ENCODE data around the gene SFI1.
A peak's percentile ranks its signal among the peaks of the same experiment; 100 is the strongest.

Gene SFI1

DNA sequence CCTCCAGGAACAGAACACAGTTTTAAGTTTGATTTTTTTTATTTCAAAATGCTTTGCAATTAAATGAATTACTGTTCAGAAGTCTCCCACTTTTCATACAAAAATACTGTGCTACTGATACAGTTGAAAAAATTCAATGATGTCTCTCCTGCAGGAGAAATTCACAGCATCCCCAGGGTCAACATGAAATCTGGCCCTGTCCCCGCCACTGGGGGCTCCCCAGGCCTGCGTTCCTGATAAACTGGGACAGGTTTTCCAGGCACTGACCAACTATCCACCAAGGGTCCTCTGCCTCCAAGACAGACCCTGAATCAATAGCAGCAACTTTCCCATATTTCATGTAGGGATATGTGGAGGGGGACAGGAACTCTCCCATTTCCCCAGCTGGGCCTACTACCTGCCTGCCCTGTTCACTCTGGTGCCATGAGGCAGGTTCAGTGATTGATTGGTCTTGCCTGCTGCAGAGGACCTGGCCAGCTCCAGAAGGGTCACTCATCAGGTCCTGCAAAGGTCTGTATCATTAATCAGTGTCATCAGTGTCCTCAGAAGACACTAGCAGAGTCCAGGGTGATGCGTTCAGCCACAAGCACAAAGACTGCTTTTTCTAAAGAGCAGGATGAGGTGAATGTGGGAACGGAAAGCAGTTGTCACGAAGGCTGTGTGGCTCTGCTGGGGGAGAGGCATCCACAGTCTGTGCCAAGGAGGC is 122.3 kb downstream of the SFI1 start:
- DNase-seq = no peak

DNA sequence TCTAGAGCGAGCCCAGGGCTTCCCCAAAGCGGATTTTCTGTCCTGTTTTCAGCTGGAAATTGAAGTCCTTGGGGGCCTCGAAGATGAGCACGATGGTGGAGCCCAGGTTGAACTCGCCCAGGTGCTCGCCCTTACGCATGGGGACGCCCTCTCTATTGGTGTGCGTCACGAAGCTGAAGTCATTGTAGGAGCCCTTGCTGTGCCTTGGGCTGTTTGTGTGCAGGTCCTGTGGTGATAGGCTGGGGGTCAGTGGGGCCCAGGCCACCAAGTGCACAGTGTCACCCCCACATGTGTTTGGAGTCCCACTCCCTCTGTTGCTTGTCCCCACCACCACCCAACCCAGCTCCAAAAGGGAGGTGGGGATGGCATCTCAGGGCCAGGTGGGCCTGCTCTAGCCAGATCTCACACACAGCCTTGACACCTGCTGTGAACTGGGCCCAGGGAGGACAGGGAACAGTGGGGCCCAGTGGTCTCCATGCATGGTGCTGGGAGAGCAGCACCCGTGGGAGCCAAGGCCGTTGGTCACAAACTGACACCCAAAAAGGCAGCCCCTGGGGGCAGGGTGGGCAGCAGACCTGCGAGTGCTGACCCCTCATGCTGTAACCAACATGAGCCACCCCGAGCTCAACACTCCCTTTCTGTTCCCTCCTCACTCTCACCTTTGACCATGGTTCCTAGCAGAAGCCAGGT is 123.4 kb downstream of the SFI1 start:
- DNase-seq = no peak

DNA sequence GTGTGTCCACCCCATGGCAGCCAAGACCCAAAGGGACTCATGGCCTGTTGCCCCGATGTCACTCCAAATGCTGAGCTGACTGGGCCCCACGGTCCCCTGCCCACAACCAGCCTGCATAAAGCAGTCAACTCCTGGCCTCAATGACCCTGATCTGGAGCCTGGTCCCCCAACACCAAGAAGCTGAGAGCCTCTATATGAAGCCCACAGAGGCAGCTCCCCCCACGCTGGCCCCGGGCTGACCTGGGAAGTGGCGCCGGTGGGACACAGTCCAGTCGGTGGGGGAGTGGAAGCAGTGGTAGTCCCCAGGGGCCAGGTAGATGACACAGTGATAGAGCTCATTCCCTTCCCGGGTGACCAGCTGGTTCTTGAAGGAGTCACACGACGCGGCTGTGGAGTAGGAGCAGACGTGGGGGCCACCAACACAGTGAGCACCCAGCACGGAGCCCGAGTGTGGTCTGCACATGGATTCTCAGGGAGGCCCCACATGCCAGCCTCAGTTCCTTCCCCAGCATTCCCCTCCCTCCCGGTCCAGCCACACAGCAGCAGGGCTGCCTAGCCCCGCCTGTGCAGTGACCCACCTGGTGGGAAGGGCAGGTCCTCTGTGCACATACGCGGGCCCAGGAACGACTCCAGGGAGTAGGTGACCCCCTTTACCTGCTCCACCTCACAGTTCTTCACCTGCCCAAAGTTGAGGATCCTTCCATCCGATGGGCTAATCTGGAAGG is 124.6 kb downstream of the SFI1 start:
- no peak for DNase-seq

DNA sequence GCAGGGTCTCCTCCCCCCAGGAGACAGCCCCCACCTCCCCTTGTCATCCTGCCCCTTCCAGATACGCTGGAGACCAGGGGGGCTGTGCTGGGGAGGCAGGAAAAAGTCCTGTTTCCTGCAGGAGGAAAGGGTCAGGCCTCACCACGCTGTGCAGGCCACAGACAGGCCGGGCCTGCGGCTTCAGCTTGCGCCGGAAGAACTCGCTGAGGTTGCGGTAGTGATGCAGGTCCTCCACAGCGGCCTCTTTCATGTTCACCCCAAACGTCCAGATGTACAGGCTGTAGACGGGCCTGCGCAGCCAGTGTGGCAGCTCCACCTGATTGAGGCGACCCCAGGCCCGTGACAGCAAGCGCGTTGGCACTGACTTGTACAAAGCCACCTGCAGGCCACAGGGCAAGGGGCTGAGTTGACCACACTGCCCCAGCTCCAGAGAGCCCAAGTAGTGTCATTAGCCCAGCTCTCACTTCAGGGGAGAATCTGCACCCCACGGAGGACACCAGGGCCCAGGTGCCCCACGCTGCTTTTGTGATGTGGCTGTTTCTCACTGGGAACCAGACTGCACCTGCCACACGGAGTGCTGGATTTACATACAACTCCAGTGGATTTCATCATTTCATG is 125.3 kb downstream of the SFI1 start:
- DNase-seq = no peak

DNA sequence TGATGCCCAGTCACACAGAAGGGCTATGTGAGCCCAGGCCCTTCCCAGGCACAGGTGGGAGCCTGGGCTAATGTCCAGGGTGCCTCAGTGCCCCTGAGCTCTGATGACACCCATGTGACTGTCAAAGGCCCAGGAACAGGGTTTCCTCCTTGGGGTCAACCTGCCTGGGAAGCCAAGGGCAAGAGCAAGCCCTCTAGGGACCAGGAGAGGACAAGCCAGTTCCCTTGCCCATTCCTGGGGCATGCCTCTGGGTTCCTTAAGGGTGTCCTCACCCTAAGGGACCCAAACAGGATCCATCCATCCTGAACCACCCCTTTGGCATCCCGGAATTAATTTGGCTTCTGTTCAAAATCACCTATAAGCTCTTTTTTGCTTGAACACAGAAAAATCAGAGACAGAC is 126.6 kb downstream of the SFI1 start:
- DNase-seq = no peak

DNA sequence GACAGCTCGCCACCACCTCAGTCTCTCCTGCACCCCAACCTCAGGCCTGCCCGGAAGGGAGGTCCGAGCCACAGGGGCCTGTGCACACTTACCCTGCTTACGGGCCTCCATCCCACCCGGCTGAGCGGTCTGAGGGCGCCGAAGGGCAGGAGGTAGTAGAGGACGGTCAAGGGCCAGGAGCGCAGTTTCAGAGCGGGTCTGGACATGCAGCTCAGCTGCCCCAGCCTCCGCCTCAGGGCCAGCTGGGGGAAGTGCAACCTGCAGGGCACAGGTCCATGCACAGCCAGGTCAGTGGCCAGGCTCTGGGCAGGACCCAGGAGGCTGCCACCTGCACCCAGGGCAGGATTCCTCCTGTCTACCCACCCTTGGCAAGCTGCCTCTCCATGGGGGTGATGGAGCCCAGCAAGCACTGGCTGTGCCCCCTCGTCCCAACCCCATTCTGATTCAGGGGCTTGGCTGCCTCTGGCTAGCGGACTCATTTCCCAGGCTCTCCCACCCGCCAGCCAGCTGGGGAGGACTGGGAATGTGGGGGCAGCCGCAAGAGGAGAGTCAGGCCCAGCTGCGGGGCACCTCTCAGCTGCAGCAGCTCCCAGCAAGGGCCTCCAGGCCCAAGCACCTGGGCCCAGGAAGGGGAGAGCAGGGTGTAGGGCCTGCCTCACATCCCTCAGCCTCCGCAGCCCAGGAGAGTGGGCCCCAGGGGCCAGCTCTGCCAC is 127.4 kb downstream of the SFI1 start:
- DNase-seq = no peak

DNA sequence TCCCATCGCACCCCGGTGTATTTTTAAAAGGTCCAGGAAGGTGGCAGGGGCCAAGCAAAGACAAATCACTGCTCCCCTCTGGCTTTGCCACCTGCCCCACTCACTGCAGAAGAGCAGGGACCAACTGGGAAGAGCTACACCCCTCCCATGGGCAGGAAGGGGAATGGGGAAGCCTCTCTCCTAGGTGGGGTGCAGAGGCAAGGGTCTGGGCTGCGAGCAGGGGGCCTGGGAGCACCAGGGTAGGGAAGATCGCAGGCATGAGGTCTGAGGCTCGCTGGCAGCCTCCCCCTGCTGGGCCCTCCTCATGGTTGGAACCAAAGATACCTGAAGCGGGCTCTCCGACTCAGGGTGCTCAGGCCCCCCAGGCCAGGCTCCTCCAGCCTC is 128.9 kb downstream of the SFI1 start:
- no peak for DNase-seq

DNA sequence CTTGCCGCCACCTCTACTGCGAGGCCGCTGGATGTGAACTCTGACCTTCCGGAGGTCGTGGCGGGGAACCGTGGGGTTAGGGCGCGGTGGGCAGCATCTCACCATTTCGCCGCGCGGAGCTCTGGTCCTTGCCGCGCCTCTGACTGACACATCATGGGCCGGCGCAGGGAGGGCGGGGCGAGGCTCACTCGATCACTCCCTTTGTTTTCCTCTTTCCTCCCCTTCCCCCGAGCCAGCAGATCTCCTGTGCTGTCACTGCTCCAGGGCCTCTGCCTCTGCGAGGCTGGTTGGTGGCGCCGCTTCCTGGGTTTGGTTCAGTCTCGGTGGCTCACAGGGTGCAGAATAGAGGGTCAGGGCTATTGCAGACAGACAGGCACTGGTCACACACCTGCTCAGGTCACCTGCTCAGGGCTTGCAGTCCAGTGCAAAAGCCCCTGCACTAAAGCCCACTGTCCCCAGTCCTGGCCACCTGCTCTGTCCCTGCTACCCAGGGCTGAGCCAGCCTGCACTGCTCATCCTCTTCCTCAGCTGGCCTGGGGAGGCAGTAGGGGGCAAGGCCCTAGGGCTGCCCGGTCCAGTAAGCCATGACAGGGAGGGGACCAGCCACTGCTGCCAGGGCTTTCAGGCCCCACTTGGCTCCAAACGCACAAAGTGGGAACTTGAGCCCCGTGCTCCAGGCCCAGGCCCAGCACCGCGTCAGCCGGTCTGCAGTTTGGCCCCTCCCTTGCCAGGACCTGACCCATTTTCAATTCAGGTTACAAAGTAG is 129.5 kb downstream of the SFI1 start:
- no peak for DNase-seq

DNA sequence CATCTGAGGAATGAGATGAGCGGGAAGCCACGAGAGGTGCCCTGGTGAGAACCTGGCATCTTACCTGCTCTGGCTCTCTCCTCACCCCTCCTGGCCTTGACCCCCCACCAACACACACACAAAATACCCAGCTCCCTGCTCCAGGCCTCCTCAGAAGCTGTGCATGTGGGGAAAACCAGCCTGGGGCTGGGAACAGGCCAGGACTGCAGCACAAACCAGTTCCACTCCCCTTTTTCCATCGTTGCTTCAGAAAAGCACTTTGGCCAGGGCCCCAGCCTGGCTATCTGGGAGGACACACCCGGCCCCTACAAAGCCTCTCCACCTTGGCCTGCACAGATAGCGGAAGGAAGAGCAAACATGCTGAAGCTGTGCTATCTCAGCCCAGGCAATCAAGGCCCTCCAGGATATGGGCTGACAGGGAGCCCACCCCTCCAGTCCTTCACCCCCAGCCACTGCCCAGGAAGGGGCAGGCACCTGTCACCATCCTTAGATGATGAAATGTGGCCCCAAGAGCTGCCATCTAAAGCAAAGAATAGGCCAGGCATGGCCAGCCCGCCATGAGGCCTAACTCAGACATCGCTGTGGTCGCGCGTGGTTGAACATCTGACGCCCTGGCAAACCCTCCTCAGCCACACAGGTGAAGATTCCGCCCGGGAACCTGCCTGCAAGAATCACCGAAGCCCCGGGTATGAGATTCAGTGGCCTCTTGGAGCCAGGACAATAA is 130.3 kb downstream of the SFI1 start:
- DNase-seq = no peak

DNA sequence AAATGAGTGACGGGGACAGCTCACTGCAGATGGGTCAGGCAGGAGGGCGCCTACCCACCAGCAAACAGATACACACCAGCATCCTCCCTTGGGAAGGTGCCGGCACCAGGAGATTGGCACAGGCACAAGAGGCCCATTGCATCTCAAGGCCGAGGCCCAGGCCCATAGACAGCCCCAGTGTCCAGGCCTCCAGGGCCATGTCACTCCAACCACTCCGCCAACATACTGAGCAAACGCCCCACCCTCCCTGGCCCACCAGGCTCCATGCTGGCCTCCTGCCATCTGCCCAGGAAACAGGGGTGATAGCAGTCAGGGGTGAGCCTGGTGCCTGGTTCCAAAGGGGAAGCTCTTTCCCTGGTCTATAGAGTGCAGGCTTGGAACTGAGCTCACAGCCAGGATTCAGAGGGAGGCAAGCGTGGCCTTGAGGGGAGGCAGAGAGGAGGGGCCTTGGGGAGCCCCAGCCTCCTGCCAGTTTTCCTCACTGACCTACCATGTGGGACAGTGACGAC is 130.9 kb downstream of the SFI1 start:
- DNase-seq = no peak

DNA sequence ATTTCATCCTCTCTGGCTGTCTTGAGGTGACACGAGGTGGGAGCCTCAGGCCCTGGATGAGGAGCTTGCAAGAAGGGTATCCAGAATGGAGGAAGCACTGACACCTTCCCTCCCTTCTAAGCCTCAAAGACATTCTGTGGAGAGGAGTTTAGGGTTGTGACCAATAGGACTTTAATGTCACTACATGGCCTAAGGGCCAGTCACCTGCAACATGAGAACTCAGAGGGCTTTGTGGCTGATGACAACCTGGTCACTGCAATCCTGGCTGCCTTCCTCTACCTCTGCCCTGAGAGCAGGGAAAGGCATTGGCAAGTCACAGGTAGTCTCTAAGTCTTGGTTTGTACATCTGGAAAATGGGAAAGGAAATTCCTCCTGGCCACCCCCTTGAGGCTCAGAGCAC is 132.0 kb downstream of the SFI1 start:
- no peak for DNase-seq

DNA sequence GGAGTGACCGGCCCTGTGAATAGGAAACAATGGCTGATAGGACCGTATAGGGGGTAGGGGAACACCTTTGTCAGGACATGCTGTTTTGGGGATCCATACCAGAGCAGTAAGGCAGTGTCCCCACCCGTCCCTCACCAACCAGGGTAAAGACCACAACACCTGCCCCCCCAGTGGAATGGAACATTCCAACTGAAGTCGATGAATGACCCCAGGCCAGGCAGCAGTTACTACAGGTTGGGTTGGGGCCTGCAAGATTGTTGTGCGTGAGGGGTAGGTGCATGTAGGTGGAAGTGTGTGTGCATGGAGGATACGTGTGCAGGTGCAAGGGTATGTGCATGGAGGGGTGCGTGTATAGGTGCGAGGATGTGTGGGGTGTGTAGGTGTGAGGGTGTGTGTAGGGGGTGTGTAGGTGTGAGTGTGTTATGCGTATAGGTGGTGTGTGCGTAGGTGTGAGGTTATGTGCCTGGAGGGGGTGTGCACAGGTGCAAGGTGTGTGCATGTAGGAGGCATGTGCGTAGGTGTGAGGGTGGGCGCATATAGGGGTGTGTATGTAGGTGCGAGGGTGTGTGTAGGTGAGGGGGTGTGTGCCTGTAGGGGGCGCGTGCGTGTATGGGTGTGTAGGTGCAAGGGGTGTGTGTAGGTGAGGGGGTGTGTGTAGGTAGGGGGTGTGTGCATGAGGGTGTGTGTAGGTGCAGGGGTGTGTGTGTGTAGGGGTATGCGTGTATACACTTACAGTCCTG is 132.8 kb downstream of the SFI1 start:
- DNase-seq = no peak

DNA sequence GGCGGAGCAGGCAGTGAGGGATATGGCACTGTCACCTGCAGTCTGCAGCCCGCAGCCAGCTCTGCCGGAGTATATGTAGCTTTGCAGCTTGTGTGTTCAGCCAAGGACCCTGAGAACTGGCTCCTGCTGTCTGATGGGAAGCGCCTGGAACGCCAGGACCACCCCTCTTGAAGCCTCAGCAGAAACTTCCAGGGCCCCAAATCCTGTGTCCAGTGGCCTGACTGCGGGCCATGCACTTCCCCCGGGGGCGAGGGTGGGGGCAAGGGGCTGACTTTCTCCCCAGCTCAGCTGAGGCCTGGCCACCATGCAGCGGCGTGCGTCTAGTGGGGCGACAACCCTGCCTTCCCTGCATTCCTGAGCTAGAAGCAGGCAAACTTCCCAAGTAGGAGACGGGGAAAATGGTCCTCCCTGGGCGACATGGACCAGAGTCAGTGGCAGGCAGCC is 133.4 kb downstream of the SFI1 start:
- no peak for DNase-seq

DNA sequence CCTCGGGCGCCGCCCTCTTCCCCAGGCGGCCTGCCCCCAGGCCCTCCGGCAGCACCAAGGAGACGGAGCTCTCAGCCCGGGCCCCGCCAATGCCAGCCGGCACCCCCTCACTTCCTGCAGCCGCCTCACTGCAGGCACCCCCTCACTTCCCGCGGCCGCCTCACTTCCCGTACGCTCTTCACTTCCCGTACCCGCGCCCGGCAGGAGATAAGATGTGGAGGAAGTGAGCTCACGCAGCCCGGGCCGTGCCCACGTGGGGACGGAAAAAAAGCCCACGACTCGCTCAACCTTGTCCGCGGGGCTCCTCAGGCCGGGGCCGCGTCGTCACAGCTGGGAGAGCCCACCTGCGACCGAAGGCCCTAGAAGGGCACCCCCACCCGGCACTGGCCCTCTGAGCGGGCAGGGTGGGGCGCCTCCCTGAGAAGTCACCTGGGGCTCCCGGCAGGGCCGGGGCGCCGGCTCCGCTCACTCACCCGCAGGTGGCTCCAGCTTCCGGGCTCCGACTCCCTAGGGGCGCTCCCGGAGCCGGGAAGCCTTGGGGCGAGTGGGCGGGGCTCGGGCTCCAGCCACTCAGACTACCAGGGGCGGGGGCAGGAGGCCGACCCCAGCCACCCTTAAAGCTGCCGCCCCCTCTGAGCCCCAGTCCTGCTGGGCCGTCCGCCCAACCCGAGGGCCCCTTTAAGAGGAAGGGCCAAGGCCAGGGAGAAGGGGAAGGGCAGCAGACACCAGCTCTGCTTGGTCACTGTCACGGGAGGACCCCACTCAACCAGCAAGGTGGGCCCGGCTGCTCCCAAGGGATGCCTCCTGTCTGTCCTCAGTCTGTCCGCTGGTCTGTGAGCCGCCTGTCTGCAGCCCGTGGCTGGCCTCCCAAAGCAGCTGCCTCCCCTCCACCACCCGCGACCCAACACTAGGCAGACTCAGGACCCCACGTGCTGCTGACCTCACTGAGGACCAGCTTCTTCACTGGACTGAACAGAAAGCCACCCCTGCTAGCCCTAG is 134.3 kb downstream of the SFI1 start:
- peak; percentile 72 for DNase-seq

DNA sequence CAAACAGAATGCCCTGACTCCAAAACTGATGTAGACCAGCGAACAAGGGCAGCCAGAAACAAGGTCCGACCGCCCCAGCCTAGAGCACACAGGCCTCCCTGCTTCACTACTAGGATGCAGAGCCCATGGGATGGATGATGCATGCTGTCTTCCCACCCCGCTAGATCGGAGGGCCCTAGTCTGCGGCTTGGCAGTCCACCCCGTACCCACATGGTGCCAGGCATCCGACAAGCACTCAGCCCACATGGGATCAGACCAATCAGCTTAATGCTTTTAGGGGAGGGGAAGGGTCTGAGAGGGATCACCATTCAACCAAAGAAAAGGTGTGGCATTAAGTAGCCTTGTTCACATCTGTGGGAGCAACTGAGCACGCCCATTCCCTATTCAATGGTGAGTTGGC is 135.1 kb downstream of the SFI1 start:
- DNase-seq = no peak

DNA sequence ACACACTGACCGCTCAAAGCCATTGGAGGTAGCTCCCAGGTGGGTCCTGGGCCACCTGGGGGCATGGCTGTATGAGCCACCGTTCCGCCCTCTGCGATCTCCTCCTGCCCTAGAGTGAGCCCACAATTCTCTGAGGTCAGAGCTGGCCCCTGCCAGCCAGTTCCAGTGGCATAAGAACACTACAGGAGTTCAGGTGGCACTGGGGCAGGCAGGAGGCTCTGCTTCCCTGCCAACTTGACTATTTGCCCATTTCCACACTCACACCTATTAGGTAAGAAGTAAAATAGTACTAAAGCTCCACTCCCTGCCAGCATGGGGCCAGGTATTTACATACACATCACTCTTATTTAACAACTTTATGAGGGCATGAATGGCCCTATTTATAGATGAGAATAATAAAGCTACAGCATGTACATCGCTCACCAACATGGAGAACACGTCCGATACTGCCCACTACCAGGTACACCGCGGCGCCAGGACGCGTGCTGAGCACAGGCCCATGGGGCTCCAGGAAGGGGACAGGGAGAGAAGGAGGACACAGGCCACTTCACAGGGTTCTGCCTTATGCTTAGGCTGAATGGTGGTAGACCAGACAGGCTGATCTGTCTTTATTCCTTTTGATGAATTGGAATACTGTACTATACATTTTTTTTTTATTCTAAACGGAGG is 139.4 kb downstream of the SFI1 start:
- no peak for DNase-seq

DNA sequence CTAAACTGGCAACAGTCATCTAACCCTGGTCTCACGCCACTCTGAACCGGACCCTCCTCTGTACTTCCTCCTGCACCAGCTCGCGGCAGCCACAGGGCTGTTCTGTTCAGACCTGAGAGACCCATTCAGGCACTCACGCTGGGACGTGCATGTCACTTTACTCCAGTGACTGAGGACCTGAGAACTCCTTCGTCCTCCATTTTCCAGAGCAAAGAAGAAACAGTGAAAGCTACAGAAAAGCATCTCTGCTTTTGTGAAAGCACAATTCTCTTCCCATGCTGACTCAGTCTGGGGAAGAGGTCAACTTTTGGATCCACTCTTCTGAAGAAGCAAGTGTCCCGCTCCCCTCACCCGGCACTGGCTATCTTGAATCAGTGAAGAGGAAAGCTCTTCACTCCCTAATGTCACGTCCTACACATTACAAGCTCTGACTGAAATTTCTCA is 141.1 kb downstream of the SFI1 start:
- DNase-seq = peak; percentile 20

DNA sequence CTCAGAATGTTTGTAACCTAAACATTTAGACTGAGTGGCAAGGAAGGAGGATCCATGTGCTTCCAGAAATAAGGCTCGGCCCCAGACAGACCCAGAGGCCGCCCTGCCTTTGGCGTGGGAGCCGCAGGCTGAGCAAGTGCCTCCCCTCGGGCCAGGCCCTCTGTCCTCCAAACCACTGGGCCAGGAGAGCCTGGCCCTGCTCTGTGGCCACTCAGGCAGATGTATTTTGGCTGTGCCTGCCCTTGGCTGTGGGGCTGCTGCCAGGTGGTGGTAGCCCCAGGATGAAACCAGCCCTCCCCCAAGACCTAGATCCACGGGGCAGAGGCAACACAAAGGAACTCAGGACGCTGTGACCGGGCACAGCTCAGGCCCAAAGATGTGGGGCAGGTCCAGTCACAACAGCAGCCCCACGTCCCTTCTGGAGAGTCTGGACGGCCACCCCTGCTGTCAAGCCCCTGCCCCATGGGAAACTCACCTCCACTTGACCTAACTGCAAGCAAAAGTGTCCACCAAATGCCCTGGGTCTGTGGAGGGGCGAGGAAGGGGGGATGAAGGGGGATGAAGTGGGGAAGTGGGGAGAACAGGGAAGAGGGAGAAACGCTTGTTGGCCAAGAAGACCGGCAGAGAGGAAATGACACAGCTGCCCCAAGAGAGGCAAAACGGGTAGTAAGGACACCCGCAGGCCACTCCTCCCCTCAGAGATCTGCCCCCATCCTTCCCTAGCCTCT is 141.7 kb downstream of the SFI1 start:
- peak; percentile 59 for DNase-seq

Data from SIG-M5 (cell line).